Measurements from ENCODE around the gene CXCL12.

CXCL12 gene

DNA sequence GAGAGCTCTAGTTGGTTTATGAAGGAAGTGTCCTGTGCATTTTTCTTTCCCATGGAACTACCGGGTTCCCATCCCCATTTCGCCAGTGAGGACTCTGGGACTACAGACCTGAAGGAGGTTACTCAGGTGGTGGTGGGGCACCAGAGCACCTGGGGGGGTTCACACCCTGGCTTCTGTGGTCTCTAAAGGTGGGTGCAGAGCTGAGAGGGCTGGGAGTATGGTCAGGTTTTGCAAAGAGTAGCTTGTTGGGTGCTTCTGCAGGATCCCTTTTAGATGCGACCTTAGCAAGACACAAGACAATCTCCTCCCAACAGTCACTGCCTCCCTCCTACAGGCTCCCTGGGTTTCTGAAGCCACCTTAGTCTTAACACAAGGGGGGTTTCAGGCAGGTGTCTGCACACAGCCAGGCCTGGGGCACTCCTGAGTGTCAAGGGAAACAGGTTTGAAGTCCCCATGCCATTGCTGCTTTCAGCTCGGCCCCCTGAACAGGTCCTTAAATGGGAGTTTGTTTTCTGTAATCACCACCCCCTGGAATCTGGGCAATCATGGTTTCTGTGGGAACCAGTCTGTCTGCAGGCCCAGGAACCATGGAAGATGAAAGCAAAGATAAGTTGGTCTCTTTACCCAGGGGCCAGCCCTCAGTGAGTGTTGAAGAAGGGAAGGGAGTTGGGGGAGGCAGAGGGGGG, 9.9 kb upstream of the CXCL12 start:
- no peak for DNase-seq (ENCODE audit: low spot score)
- no peak for TF ChIP-seq CTCF (IDR thresholded peaks at IDR 0.05; ENCODE audit: extremely low read depth, missing control alignments)

DNA sequence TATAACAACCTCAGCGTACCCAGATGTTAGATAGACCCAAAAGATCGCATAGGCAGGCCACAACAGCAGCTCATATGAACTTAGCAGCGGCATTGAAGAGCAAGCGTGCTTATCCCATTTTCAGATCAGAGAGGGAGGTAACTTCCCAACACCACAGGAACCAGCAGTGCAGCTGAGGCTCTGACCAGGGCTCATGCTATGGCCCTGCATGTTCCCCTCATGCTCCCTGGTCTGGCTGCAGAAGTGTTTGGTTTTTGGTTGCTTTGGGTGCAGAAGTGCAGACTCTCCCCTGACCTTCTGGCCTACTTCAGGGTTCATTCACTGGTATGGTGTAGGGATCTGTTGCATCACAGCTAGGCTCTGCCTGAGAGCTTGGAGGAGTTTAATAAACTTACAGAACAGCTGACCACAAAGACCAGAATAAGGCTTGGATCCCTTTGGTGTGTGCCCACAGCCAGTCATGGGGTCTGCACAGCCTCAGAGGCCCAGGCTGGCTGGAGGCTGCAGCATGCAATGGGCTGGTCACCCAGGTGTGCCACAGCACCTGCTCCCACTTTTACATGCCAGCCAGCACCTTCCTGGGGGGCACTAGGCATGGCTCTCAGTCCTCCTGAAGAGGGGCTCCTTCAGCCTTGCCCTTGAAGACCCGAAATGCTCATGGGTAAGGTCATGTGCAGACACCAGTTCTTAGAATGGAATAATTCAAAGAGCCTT, 9.1 kb upstream of the CXCL12 start:
- TF ChIP-seq CTCF (IDR thresholded peaks at IDR 0.05; ENCODE audit: extremely low read depth, missing control alignments) = no peak

GRCh38 chr10:44393051-44393630, 8.2 kb upstream of the CXCL12 start:
- TF ChIP-seq CTCF (IDR thresholded peaks at IDR 0.05; ENCODE audit: extremely low read depth, missing control alignments) = no peak
- DNase-seq (ENCODE audit: low spot score) = no peak

More for the DNA sequence above, 9.1 kb upstream of the CXCL12 start:
- DNase-seq (ENCODE audit: low spot score) = no peak

DNA sequence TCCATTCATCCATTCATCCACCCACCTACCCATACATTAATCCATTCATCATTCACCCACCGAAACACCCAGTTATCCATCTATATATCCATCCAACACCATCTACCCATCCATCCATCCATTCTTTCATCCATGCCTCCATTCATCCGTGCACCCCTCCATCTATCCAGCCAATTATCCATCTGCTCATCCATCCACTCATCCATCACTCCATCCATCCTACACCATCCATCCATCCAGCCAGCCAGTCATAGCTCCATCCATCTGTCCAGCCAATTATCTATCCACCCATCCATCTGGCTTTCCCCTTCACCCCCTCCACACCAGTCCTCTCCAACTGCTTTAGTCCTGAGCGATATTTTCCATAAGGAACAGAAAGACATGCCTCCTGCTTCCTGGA, 7.5 kb upstream of the CXCL12 start:
- DNase-seq (ENCODE audit: low spot score) = no peak
- no peak for TF ChIP-seq CTCF (IDR thresholded peaks at IDR 0.05; ENCODE audit: extremely low read depth, missing control alignments)

DNA sequence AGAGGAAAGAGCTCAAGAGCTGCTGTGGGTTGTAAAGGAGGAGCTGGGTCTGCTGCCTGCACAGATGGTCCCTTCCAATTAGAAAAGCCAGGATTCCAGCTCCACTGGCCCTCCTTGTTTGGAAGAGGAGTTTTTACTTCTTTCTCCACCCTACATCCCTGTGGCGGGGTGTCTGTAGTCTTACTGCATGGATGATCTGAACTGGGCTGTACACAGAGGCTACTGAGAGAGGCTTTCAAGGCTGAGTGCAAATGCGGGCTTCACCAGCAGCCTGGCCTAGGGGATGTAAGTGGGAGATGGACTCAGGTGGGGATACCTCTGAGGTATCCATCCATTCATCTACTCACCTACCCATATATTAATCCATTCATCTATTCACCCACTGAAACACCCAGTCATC, 7.1 kb upstream of the CXCL12 start:
- no peak for DNase-seq (ENCODE audit: low spot score)
- TF ChIP-seq CTCF (IDR thresholded peaks at IDR 0.05; ENCODE audit: extremely low read depth, missing control alignments) = no peak

DNA sequence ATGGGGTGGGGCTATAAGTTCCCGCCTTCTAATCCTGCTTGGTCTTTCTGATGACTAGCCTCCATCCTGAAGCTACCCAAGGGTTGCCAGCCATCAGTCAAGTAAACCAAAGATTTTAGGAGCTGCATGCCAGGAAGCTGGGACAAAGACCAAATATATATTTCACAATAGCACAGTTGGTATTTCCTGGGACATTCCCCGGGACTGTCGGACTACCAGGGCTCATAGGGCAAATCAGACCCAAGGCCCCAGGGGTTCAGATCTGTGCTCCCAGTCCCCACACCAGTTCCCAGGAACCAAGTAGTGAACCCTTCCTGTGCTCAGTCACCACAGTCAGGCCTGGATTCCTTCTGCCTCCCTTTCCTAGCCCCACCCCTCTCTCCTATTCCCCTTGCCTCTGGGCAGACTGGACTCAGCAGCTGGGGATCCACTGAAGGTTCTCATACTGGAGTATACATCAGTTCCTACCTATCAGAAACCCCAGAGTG, 5.7 kb upstream of the CXCL12 start:
- TF ChIP-seq CTCF (IDR thresholded peaks at IDR 0.05; ENCODE audit: extremely low read depth, missing control alignments) = no peak
- DNase-seq (ENCODE audit: low spot score) = no peak

- no peak for DNase-seq (ENCODE audit: low spot score)
- TF ChIP-seq CTCF (IDR thresholded peaks at IDR 0.05; ENCODE audit: extremely low read depth, missing control alignments) = no peak
These were observed 4.7 kb upstream of the CXCL12 start for GRCh38 chr10:44389556-44389955.
